CD1c-positive myeloid dendritic cell (primary cell): ENCODE data around the gene NDUFS5.
"Not testable (repeated sequence)": the region's sequence is repeated elsewhere in the genome, so short reads cannot be mapped to it uniquely, and the experiment has no call there.

ENCODE experiments used
- DNase-seq: peaks from one replicate; pipeline ENCODE4 v3.0.0-alpha.2; 2016; ENCODE audit errors: extremely low spot score

NDUFS5 gene

DNA sequence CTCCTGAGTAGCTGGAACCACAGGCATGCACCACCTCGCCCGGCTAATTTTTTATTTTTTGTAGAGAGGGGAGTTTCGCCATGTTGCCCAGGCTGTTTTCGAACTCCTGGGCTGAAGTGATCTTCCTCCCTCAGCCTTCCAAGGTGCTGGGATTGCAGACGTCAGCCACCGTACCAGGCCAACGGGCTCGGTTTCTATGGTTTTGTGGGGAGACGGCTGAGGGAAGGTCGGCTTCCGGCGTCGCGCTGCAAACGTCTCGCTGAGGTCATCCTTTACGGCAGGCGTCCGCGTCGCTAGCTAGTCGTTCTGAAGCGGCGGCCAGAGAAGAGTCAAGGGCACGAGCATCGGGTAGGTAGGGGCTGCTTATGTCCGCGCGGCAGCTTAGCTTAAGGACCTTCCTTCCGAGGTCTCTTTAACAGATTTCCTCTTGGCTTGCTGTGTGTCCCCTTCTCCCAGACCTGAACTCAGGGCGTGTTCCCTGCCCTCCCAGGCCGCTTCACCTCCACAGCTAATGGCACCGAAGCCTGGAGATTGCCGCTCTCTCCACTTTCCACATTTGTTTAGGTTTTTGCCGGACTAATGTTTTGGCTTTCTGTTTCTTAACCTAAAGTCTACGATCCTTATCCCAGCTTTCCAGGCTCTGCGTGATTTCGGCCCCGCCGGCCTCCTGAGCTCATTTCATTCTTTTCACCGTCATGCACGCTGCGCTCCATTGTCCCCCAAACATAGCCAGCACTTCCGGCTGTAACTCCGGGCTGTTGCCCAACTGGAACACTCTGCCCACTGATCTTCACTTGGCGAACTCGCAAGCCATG, at the start of gene NDUFS5:
NDUFS5 (plus strand) TSS at position 300 of the 815 bp plus-strand sequence. CDS start 2,375 bp downstream, outside the sequence.
- DNase-seq, result peak; percentile 92

DNA sequence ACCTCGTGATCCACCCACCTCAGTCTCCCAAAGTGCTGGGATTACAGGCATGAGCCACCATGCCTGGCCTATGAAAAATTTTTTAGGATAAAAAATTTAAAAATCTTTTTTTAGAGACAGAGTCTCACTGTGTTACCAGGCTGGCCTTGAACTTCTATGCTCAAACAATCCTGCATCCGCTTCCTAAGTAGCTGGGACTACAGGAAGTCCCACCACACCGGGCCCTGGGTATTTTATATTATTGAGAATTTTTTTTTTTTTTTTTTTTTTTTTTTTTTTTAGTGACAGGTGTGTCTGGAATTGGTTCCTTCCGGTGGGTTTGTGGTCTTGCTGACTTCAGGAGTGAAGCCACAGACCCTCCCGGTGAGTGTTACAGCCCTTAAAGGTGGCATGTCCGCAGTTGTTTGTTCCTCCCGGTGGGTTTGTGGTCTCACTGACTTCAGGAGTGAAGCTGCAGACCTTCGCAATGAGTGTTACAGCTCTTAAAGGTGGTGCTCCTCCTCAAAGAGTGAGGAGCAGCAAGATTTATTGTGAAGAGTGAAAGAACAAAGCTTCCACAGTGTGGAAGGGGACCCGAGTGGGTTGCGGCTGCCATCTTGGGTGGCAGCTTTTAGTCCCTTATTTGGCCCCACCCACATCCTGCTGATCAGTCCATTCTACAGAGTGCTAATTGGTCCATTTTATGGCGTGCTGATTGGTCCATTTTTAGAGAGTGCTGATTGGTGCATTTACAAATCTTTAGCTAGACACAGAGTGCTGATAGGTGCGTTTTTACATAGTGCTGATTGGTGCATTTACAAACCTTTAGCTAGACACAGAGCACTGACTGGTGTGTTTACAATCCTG, 48.5 kb upstream of the NDUFS5 start:
- not testable (repeated sequence) for DNase-seq

DNA sequence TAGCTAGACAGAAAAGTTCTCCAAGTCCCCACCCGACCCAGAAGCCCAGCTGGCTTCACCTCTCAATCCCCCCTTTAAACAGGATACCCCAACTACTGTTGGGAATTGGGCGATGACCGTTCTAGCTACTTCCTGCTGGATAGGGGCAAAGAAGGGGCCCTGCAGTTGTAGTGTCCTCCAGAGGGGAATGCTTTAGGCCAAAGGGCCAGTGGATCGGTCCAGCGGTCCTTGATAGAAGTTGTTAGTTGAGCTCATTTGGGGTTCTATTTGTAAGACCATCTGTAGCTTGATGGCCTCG, 48.0 kb upstream of the NDUFS5 start:
- DNase-seq, result not testable (repeated sequence)

DNA sequence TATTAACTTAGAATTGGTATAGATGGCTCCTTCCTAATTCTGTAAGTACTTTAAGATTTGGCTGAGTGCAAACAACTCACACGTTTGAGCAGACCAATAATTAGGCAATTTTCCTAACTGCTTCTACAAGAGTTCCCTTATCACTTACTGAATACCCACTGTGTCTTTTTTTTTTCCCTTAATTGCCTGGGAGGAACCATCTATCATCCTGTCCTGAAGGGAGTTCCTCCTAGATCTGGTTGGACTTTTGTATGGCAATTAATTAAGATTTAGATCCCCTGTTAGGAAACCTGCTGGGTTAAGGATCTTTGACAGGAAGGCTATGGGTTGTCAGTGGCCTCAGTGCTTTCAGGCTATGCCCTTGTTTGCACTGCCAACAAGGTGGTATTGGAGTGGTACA, 46.8 kb upstream of the NDUFS5 start:
- DNase-seq, result not testable (repeated sequence)

DNA sequence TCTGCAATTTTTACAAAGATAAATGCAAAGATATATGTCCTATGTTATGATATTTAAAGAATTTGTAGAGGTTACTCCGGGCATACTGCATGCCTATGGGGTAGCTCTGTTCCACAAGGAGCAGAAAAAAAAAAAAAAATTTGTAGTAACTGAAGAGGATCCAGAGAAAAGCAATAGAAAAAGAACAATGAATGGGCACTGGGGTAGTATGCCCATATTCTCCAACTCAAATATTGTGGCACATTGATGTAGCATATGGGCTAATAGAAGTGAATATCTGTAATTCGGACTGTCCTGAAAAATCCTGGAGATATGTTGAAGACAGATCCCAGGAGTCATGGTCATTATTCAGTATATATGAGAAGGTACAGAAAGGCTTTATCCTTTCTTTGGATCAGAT, 36.2 kb upstream of the NDUFS5 start:
- DNase-seq, result no peak

DNA sequence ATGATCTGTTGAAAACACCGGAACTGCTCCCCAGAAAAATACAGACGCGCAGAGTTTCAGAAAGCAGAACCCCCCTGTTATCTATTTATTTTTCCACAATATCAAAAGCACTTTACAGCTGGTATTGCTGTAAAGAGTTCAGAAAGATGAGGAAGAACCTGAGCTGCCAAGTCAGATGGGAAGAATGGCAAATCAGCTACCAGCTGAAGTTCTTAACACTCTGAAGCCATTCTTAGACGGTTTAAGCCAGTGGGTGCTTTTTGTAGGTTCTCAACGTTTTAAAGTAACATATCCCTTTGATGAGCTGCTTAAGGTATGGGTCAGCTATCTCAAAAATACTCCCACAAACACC, 35.8 kb upstream of the NDUFS5 start:
- peak; percentile 24 for DNase-seq

DNA sequence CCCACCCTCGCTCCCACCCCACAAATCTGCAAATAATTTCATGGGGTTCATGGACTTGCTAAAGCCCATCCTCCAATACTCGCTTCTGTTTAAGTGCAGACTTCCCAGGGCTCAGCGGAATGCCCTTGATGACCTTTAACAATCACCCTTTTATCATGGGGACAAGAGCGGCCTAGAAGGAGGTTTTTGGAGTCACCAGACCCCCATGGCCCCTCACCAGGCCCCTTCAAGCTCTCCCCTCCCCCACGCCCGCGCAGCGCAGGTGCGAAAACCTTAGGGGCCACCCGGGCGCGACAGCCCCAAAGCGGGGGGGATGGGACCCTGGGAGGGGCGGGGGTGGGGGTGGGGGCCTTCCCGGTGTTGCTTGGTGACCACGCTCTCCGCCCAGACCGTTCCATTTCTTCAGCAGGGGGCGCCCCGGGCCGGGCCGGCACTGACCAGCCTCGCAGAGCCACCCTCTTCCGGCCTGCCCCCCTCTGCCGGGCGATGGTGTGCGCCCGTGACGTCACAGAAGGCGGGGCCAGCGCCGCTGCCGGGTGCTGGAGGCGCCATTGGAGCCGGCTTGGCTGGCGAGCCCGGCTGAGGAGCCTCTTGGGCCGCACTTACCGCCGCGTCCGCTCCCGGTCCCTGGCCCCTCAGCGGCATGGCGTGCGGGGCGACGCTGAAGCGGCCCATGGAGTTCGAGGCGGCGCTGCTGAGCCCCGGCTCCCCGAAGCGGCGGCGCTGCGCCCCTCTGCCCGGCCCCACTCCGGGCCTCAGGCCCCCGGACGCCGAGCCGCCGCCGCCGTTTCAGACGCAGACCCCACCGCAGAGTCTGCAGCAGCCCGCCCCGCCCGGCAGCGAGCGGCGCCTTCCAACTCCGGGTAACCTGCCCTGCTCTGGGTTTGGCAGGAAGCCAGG, 35.2 kb upstream of the NDUFS5 start, which contains the start of gene AKIRIN1:
AKIRIN1 (plus strand) TSS at position 539 of the 900 bp plus-strand sequence; CDS start at position 644, 105 bp downstream.
- peak; percentile 98 for DNase-seq

DNA sequence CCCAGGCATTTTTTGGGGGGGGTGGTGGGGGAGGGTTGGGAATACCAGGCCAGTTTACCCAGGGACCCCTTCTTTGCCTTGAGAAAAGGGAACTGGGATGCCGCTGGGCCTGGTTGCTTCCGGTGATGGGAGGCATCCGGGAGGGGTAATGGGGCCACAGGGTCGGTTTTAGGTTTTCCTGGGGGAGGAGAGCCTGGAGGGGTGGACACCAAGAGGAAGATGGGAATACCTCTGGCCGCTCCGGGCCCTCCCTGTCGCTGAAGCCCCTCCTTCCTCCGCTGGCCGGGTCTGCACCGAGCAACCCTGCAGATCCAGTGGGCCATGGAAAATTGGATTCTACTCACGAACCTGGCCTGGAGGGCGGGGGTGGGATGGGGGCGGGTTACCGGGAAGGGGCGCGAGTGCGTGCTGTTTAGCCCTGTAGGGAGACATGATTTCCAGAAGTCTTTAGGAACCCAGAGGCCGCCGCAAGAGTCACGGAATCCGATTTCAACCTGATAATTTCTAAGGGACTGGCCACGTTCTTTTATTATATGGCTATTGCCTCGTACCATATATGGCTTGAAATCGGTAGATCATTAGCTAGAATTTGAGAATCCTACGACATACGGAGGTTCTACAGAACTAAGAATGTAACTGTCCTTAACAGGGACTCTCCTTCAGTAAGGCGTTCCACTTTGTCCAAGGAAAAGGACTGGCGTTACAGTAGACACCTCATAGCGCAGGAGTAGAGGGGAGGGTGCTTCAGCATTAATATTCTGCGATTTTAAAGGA, 34.3 kb upstream of the NDUFS5 start:
- DNase-seq, result peak; percentile 58

DNA sequence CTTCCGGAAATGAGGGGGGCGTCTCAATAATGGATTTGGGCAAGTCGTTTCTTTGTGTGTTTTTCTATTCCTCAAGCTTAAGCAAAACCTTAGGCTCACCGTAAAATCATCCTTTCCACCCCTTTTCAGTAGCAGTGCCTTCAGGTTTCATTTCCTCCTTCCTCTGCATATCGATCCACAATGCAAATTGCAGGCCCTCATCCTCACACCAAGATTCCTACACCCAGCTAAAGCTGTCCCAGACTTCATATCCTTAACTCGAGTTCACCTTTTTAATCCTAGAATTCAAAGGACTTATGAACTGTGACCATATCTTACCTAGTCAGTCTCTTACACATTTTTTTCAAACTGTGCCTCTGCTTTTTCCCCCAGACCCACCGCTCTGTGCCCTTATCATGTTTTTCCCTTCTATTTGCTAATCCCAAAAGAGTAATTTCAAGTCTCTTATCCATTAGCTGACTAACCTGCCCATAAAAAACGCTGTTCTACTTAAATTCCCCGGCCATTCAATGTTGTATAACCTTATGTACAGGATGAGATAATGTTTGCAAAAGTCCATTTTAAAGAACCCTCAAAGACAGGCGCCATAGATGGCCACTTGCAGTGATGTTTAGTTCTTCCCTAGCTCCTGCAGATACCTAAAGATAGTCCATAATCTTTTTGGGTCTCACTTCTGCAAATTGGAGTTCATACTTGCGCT, 33.6 kb upstream of the NDUFS5 start:
- peak; percentile 47 for DNase-seq

DNA sequence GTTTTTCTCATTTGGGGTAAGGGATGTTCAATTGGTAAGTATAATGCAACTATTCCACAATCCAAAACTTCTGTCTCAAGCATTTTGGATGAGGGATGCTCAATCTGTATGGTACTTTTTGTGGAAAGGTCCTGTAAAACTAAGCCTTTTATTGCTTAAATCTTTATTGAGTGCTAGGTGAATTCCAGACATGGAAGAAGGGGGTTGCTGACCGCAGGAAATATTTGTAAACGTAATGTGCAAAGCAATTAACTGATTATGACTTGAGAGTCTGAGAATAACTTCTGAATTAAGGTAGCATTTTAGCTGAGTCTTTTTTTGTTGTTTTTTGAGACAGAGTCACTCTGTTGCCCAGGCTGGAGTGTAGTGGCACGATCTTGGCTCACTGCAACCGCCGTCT, 32.0 kb upstream of the NDUFS5 start:
- no peak for DNase-seq

DNA sequence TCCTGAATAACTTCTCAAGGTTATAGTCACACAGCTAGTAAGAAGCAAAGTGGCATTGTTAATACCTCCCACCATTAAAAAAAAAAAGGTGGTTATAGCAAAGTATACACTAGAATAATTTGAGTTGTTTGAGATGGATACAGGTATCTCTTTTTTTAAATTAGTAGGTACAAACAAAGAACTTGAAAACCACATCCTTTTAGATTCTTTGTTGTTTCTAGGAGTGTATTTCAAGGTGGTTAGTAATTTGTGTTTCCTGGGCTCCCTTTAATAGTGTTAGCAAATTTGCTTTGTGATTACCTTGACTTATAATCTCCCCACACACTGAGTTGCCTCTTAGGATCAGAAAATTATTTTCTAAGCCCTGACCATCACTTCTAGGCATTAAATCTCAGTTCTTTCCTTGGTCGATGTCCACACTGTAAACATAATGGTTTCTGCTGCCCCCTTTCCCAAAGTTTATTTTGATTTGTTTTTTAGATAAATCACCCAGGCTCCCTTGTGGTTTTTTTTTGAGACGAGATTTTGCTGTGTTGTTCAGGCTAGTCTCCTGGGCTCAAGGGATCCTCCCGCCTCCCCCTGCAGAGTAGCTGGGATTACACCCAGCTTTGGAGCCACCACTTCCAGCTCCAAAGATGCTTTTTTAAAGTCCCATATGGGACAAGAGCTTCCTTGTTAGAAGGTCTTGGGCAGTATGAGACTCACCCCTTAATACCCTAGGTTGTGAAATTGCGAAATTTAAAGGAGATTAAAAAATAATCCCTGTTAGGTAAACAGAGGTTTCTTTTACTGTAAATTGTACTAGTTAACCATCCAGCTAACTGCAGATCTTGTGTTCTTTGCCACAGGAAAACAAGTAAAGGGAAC, 28.9 kb upstream of the NDUFS5 start:
- DNase-seq, result no peak

DNA sequence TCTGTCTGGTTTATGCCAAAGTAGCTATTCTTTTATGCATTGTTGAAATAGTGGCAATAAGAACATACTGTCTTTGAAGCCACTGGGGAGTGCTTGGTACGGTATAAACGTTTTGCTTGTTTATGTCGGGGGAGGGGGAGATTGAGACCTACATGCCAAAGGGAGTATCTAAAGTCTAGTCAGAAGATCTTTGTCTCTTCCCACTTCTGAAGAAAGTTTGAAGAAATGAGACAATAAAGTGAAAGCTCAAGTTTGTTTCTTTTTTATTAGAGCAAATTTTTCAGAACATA, 28.3 kb upstream of the NDUFS5 start:
- no peak for DNase-seq

DNA sequence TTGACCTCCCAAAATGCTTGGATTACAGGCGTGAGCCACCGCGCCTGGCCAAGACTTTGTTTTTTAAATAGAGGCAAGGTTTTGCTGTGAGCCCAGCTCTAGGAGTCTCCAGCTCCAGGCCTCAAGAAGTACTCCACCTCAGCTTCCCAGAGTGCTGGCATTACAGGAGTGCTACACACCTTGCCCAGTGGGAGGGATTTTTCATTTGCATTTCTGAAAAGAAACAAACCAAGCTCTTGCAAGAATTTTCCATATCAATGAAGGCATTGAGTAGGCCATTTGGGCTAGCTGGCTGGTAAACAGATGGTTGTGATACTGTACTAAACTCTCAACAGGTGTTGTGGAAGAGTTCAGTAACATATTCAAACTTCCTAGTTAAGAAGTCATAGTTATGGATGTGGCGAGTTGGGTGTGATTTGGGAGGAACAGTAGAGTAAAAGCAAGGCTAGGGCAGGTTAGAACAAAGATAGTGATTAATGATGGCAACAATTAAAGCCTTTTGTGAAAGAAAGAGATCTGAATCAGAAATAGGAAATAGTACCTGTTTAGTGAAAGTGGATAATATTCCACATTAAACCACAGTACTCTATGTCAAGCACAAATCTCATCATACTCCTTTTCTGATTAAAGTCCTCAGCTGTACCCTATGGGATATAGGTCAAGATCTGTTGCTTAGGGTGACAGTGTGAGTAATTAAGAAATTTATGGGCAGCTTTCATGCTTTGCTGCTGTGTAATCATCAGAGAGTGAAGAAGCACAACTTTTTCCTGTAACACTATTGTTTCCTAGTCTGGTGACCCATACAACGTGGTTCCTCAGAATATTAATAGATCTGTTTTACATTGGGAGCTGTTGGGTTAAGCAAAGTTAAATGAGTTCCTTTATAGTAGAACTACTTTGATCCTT, 24.4 kb upstream of the NDUFS5 start:
- peak; percentile 47 for DNase-seq

DNA sequence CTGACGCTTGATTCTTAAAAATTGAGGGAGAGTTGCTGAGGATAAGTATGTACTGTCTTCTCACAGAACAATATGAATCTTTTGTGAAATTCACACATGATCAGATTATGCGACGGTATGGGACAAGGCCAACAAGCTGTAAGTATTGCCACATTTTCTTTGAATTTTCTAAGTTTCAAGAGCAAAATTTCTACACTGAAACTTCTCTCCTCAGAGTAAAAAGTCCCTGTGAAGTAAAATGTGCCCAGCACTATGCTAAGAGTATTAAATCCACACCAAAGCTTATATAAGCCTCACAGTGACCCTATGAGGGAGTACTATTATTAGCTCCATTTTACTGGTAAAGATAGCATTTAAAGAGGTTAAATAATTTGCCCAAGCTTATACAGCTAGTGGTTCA, 22.9 kb upstream of the NDUFS5 start:
- peak; percentile 42 for DNase-seq

DNA sequence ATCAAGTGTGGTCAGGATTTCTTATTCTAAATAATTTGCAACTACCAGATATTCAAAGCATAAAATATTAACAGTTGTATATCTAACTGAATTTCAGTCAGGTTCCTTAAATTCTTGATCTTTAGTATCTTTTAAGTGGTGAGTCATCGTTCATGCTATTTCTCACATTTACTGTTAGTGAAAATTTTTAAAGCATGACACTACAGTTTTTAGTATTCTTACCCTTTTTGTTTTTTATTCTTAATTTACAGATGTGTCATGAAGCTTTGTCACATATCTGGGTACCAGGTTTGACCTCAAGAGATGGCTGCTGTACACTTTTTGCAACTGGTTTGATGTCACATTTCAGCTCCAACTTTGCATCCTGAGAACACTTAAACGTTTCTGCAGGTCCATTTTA, 22.4 kb upstream of the NDUFS5 start:
- DNase-seq, result peak; percentile 49

DNA sequence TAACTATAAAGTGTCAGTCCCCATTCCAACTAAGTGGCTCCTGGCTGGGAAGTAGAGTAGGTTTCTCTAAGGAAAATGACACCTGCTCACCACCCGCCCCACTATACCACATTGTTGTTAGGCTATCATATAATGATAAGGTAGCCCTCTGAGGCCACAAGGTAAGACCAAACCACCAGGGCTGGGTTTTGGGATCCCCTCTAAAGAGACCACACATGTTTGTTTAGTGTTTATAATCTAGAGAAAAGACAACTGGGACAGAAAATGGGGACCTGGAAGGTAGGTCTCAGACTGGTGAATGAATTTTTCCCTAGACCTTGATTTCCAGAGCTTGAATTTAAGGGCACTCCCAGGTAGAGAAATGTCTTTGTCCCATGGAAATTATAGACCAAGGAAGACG, 19.9 kb upstream of the NDUFS5 start:
- DNase-seq, result no peak

DNA sequence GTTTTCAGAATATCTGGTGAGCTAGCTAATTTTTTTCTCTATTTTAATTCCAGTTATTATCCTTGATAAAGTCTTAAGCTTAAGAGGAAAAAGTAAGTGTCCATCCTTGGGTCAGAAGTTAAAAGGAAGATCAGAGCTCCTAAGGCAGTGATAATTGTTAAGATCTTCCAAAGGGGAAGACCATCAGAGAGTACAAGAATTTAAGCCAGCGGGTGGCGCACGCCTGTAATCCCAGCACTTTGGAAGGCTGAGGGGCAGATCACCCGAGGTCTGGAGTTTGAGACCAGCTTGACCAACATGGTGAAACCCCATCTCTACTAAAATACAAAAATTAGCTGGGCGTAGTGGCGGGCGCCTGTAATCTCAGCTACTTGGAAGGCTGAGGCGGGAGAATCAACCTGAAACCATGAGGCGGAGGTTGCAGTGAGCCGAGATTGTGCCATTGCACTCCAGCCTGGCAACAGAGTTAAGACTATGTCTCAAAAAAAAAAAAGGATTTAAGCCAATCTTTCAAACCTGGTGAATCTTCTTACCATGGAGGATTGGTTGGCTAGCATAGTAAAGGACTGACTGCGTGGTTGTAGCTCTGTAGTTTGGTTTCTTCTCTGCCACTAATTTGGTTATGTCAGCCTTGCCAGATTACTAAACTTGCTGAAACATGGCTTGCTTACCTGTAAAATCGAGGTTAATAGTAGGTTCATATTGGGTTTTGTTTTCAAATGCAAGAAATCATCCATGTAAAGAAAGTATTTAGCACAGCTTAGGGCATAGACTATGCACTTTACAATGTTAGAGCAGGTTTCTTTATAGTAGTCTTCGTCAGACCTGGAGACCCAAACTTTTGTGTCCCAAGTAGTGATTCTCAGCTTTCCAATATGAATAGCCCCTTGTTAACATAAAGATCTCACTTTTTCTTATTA, 19.2 kb upstream of the NDUFS5 start:
- DNase-seq, result no peak

DNA sequence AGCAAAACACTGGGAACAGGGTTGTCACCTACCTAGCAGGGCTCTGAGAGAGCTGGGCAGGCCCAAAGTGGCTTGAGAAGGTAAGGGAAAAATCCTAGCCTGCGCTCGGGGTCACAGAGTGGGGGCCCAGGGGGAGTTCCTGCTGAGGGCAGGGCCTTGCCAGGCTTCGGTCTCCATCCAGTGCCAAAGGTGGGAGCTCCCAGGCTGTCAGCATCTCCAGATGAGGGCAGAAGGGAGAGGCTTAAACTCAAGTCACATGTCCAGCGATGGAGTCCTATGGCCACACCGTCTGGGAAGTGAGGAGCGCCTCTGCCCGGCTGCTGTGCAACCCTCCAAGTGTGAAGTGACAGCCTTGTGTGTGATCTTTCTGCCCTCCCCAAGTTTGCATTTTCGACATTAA, 11.2 kb upstream of the NDUFS5 start:
- not testable (repeated sequence) for DNase-seq
